ENCODE data around the gene SHB. TPM values are rescaled to one million over a fixed set of nuclear protein-coding genes. Genes with fewer than 3 reads are reported as not detected.

The SHB gene
- total RNA-seq, 1 donor: 19.9 TPM

DNA sequence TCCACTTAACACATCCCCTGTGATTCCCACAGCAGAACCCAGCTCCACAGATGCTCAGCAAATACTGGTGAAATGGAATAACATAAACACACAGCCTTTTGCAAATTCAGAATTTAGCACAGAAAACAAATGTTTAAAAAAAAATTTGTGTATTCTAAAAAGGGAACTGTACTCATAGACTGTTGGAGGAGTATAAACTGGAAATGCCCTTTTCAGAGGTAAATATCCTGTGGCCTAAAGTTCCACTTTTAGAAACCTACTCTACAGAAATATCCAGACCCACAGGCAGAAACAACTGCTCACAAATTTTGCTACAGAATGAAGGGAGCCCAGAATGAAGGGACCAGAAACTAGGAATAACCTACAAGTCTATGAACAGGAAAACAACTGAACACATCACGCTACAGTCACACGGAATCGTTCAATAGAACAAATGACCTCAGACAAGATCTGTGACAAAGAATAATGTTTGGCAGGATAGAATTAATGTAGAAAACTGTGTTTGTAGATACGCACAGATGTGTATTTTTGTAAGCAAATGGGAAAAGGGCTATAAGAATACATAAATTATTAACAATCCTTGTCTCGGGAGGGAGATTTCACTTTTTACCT is 78.5 kb downstream of the SHB start:
- no peak for DNase-seq (ENCODE audit: low read depth)
- TF ChIP-seq, protein P1, sequence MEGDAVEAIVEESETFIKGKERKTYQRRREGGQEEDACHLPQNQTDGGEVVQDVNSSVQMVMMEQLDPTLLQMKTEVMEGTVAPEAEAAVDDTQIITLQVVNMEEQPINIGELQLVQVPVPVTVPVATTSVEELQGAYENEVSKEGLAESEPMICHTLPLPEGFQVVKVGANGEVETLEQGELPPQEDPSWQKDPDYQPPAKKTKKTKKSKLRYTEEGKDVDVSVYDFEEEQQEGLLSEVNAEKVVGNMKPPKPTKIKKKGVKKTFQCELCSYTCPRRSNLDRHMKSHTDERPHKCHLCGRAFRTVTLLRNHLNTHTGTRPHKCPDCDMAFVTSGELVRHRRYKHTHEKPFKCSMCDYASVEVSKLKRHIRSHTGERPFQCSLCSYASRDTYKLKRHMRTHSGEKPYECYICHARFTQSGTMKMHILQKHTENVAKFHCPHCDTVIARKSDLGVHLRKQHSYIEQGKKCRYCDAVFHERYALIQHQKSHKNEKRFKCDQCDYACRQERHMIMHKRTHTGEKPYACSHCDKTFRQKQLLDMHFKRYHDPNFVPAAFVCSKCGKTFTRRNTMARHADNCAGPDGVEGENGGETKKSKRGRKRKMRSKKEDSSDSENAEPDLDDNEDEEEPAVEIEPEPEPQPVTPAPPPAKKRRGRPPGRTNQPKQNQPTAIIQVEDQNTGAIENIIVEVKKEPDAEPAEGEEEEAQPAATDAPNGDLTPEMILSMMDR (IDR thresholded peaks at IDR 0.05; ENCODE audit: insufficient read depth, low read depth, low read length): no peak
- H3K4me3 ChIP-seq (ENCODE audit: low read depth, low read length): no peak overlapping the region

DNA sequence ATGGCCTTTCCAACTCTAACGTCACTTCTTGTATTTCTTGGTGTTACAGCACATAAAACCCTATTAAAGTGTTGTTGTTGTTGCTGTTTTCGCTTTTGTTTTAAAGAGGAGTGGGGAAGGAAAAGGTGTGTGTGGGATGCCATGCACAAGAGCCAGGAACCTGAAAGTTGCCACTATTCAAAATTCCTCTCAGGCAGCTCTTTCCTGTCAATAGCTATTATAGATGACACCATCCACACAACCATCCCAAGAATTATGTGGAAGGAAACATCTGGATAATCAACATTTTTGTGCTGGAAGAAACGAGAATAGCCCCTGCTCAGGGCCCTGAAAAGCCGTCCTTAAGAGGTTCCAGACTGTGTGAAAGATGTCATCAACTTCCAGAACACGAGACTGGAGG is 79.3 kb downstream of the SHB start:
- TF ChIP-seq, protein P1 (IDR thresholded peaks at IDR 0.05; ENCODE audit: insufficient read depth, low read depth, low read length): no peak
- DNase-seq (ENCODE audit: low read depth): no peak
- H3K4me3 ChIP-seq (ENCODE audit: low read depth, low read length): no peak overlapping the region

DNA sequence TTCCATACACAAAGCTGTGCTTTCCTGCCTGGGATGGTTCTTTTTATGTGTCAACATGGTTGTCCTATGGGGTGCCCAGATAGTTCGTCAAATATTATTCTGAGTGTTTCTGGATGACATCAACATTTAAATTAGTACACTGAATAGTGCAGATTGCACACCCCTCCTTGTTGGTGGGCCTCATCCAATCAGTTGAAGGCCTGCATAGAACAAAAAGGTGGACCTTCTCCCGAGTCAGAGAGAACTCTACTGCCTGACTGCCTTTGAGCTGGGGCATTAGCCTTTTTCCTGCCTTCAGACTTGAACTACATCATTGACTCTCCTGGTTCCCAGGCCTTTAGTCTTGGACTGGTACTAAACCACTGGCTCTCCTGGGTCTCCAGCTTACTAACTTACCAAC is 80.4 kb downstream of the SHB start:
- H3K4me3 ChIP-seq (ENCODE audit: low read depth, low read length): no peak overlapping the region
- no peak for DNase-seq (ENCODE audit: low read depth)
- TF ChIP-seq, protein P1 (IDR thresholded peaks at IDR 0.05; ENCODE audit: insufficient read depth, low read depth, low read length): no peak

DNA sequence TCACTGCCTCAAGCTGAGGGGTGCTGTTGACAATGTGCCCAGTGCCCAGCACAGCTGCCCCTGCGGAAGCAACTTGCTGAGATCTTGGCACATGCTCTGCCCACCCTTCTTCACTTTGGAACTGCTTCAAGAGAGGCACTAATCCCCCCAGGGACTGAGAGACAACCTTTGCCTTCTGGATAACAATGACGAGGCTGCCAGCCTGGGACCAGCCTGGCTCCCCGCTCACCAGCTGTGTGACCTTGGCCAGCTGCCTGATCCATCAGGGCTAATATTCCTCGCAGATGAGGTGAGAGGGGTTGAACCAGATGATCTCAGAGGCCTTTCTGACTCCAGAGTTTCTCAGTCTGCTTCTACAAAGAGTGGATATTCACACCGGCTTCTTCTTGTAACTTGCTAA is 81.0 kb downstream of the SHB start:
- TF ChIP-seq, protein P1 (IDR thresholded peaks at IDR 0.05; ENCODE audit: insufficient read depth, low read depth, low read length): no peak
- no peak overlapping the region for H3K4me3 ChIP-seq (ENCODE audit: low read depth, low read length)
- no peak for DNase-seq (ENCODE audit: low read depth)

DNA sequence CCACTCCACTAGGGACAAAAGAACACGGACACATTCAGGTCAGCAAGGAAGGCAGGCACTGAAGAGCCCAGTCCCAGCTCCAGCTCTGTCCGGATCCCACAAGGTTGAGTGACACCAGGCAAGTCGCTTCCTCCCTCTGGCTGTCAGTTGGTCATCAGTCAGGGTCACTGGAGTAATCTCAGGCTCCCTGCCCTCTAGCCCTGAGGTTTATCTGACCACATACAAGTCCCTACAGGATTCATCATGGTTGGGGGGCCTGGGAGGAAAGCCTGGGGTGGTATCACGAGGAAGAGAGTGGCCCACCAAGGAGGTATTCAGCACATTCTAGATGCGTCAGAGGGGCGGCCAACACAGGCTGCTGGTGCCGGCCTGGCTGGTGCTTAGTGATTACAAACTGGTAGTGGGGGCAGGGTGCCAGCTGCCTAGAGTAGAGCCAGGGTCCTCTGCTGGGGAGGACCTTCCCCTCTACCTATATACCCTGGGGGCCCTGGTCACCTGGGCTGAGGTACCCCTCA is 81.5 kb downstream of the SHB start:
- no peak overlapping the region for H3K4me3 ChIP-seq (ENCODE audit: low read depth, low read length)
- TF ChIP-seq, protein P1 (IDR thresholded peaks at IDR 0.05; ENCODE audit: insufficient read depth, low read depth, low read length): no peak
- no peak for DNase-seq (ENCODE audit: low read depth)

DNA sequence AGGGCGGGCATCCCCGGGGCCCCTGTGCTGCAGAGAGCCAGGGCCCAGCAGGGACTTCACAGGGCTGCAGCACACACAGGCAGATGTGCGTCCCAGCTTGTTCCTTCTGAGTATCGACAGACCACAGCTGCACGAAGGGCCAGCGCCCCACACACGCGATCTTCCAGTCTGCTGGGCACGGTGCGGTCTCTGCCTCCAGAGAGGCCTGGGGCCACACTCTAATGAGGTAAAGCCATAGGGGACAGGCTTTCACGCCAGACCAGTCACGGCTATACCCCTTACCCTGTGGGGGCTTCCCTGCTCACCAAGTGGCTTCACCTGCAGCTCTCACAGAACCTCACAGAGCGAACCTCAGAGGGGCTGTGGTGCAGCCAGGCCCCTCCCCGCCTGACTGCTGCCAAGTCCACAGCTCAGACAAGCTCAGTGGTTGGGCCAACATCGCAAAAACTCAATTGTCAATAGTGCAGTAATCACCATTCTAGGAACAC is 82.2 kb downstream of the SHB start:
- DNase-seq (ENCODE audit: low read depth): no peak
- TF ChIP-seq, protein P1 (IDR thresholded peaks at IDR 0.05; ENCODE audit: insufficient read depth, low read depth, low read length): no peak
- H3K4me3 ChIP-seq (ENCODE audit: low read depth, low read length): no peak overlapping the region

DNA sequence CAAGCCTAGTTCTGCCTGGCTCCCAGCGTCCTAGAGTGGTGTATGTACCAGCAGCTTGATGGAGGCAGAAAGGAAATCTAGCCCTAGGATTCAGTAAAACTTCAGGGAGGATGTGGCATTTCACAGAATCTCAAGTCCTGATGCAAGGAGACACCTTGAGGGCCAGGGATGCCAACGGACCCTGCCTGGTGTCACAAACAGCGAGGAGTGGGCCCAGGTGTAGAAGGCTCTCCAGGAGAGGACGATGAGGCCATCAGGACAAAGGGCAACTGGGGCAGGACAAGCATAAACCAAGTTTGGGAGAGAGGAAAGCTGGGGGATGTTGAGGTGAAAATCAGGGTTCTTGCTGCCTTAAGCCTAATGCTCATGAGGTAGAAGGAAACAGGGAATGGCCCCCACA is 83.0 kb downstream of the SHB start:
- DNase-seq (ENCODE audit: low read depth): no peak
- no peak overlapping the region for H3K4me3 ChIP-seq (ENCODE audit: low read depth, low read length)
- TF ChIP-seq, protein P1 (IDR thresholded peaks at IDR 0.05; ENCODE audit: insufficient read depth, low read depth, low read length): no peak
